Measurements from ENCODE around the gene SENP3. TPM values are rescaled to one million over a fixed set of nuclear protein-coding genes. Genes with fewer than 3 reads are reported as not detected.
A peak's percentile ranks its signal among the peaks of the same experiment; 100 is the strongest.

SENP3 gene
- total RNA-seq, 4 donors from 2014 or later = 31.4 to 47.7 (median 43.7) TPM

DNA sequence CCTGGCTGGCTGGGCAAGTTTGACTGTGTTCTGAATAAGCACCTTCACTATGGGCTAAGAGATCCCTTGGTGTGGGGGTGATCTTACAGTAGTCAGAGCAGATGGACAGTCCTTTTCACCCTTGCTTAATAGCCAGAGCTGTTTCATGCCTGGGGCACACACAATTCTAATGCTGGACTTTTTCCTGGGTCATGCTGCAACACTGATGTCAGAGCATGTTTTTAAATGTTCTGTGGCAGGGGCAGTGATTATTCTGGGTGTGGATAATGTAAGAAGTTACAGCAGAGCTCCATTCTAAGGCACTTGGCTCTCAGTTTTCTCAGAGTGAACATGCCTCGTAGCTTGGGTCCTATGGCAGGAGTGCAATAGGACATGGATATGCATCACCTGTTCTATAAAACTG is 13.8 kb downstream of the SENP3 start:
- DNase-seq = no peak
- peak overlapping the region in 2 of 4 donors; percentile 3 to 100 for H3K27ac ChIP-seq
- peaks cover 4 to 64% (median 32%) of the 10 kb centered on the region in 4 donors for H3K4me1 ChIP-seq
- no peak overlapping the region for H3K4me3 ChIP-seq
- TF ChIP-seq, protein P1, sequence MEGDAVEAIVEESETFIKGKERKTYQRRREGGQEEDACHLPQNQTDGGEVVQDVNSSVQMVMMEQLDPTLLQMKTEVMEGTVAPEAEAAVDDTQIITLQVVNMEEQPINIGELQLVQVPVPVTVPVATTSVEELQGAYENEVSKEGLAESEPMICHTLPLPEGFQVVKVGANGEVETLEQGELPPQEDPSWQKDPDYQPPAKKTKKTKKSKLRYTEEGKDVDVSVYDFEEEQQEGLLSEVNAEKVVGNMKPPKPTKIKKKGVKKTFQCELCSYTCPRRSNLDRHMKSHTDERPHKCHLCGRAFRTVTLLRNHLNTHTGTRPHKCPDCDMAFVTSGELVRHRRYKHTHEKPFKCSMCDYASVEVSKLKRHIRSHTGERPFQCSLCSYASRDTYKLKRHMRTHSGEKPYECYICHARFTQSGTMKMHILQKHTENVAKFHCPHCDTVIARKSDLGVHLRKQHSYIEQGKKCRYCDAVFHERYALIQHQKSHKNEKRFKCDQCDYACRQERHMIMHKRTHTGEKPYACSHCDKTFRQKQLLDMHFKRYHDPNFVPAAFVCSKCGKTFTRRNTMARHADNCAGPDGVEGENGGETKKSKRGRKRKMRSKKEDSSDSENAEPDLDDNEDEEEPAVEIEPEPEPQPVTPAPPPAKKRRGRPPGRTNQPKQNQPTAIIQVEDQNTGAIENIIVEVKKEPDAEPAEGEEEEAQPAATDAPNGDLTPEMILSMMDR (IDR thresholded peaks at IDR 0.05) = no peak
- TF ChIP-seq POLR2A (IDR thresholded peaks at IDR 0.05) = no peak
- peaks cover 0 to 60% (median 0%) of the 10 kb centered on the region in 3 donors for H3K36me3 ChIP-seq
- no peaks in the 10 kb centered on the region for H3K9me3 ChIP-seq
- no peaks in the 10 kb centered on the region for H3K27me3 ChIP-seq

DNA sequence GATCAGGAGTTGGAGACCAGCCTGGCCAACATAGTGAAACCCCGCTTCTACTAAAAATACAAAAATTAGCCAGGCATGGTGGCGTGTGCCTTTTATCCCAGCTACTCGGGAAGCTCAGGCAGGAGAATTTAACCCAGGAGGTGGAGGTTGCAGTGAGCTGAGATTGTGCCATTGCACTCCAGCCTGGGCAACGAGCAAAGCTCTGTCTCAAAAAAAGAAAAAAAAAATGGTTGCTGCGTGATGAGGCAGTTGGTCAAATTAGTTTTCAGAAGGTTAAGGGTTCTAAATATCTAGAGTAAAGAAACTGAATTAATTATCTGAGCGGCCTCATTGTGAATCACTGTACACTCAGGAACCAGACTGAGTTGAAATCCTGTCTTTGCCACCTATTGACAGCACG is 14.2 kb downstream of the SENP3 start:
- H3K9me3 ChIP-seq = no peaks in the 10 kb centered on the region
- no peak overlapping the region for H3K27ac ChIP-seq
- H3K4me3 ChIP-seq = no peak overlapping the region
- H3K27me3 ChIP-seq = no peaks in the 10 kb centered on the region
- TF ChIP-seq, protein P1 (IDR thresholded peaks at IDR 0.05) = no peak
- no peak for TF ChIP-seq POLR2A (IDR thresholded peaks at IDR 0.05)
- H3K4me1 ChIP-seq = peaks cover 4 to 69% (median 37%) of the 10 kb centered on the region in 4 donors
- peaks cover 0 to 55% (median 0%) of the 10 kb centered on the region in 3 donors for H3K36me3 ChIP-seq
- DNase-seq = no peak

DNA sequence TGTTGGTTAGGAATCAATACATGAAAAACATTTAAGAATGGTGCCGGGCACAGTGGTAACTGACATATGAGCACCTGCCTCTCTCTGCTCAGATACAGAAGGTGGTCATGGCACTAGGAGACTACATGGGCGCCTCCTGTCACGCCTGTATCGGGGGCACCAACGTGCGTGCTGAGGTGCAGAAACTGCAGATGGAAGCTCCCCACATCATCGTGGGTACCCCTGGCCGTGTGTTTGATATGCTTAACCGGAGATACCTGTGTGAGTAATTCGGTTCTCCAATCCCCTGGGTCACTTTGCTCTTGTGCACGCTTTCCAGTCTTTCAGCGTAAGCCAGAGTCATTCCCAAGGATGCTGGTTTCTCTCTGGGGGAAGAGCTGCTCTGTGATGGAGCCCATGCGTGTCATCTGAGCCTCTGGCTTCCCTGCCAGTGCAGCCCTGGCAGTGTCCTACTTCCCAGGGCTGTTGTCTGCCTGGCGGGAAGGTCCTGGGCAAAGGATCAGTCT is 14.8 kb downstream of the SENP3 start:
- Histone ChIP-seq H3K36me3 (peaks cover 0 to 51% (median 0%) of the 10 kb centered on the region in 3 donors), H3K9me3 (no peaks in the 10 kb centered on the region), H3K4me3 (no peak overlapping the region), H3K27ac (no peak overlapping the region), H3K27me3 (no peaks in the 10 kb centered on the region), H3K4me1 (peaks cover 4 to 74% (median 38%) of the 10 kb centered on the region in 4 donors)
- no peak for TF ChIP-seq POLR2A (IDR thresholded peaks at IDR 0.05)
- TF ChIP-seq, protein P1 (IDR thresholded peaks at IDR 0.05) = no peak
- DNase-seq = no peak

DNA sequence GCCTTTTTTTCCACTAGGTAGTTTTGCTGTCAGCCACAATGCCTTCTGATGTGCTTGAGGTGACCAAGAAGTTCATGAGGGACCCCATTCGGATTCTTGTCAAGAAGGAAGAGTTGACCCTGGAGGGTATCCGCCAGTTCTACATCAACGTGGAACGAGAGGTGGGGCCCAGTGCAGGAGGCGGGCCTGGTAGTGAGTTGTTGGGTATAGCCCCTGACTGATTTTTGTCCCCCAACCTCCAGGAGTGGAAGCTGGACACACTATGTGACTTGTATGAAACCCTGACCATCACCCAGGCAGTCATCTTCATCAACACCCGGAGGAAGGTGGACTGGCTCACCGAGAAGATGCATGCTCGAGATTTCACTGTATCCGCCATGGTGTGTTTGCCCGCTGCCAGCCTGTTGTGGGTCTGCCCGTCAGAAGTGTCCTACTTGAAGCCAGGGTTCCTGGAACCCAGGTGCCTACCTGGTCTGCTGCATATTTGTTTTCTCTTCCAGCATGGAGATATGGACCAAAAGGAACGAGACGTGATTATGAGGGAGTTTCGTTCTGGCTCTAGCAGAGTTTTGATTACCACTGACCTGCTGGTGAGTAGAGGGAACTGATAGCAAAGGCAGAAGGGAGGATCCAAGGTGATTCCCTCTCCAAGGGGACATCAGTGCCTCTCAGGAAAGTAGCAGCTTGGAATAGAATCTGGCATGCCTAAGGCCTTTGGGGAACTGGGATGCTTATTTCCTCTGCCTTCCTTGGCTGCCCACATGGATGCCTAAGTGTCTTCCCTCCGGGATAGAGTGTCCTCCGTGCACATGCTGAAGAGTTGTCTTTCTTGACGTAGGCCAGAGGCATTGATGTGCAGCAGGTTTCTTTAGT is 15.8 kb downstream of the SENP3 start:
- Histone ChIP-seq H3K9me3 (no peaks in the 10 kb centered on the region), H3K36me3 (peaks cover 0 to 51% (median 0%) of the 10 kb centered on the region in 3 donors), H3K4me3 (no peak overlapping the region), H3K27ac (peak overlapping the region in 2 of 4 donors; percentile 40 to 93), H3K4me1 (peaks cover 4 to 84% (median 42%) of the 10 kb centered on the region in 4 donors), H3K27me3 (no peaks in the 10 kb centered on the region)
- no peak for DNase-seq
- no peak for TF ChIP-seq POLR2A (IDR thresholded peaks at IDR 0.05)
- TF ChIP-seq, protein P1 (IDR thresholded peaks at IDR 0.05) = no peak

DNA sequence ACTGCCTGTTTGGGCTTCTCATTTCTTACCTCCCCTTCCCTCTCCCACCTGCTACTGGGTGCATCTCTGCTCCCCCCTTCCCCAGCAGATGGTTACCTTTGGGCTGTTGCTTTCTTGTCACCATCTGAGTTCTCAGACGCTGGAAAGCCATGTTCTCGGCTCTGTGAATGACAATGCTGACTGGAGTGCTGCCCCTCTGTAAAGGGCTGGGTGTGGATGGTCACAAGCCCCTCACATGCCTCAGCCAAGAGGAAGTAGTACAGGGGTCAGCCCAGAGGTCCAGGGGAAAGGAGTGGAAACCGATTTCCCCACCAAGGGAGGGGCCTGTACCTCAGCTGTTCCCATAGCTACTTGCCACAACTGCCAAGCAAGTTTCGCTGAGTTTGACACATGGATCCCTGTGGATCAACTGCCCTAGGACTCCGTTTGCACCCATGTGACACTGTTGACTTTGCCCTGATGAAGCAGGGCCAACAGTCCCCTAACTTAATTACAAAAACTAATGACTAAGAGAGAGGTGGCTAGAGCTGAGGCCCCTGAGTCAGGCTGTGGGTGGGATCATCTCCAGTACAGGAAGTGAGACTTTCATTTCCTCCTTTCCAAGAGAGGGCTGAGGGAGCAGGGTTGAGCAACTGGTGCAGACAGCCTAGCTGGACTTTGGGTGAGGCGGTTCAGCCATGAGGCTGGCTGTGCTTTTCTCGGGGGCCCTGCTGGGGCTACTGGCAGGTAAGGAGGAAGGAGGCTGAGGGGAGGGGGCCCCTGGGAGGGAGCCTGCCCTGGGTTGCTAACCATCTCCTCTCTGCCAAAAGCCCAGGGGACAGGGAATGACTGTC is 17.5 kb downstream of the SENP3 start, which contains the start of gene CD68:
CD68 (plus strand) TSS at position 638 of the 833 bp plus-strand sequence; CDS start at position 678, 40 bp downstream.
- H3K4me3 ChIP-seq = peak within 1 kb of the TSS; percentile 12 to 54 (median 36)
- peak within 1 kb of the TSS; percentile 83 to 93 (median 90) for H3K27ac ChIP-seq
- DNase-seq = peak; percentile 75 to 93 (median 84)
- peaks cover 0 to 47% (median 0%) of the 10 kb centered on the region in 3 donors for H3K36me3 ChIP-seq
- TF ChIP-seq POLR2A (IDR thresholded peaks at IDR 0.05) = peak; percentile 89 to 95
- TF ChIP-seq, protein P1 (IDR thresholded peaks at IDR 0.05) = no peak
- H3K9me3 ChIP-seq = no peaks in the 10 kb centered on the region
- peaks cover 10 to 86% (median 45%) of the 10 kb centered on the region in 4 donors for H3K4me1 ChIP-seq
- H3K27me3 ChIP-seq = no peaks in the 10 kb centered on the region

Data from Peyer's patch (tissue), 4 donors.